Measurements from ENCODE around the gene NKX6-2.
"Not testable (repeated sequence)": the region's sequence is repeated elsewhere in the genome, so short reads cannot be mapped to it uniquely, and the experiment has no call there.

The NKX6-2 gene

GRCh38 chr10:132780356-132780755 is 5.6 kb downstream of the NKX6-2 start:
- DNase-seq (ENCODE audit: low spot score), result no peak

GRCh38 chr10:132779549-132780294 is 6.2 kb downstream of the NKX6-2 start:
- DNase-seq (ENCODE audit: low spot score), result no peak

GRCh38 chr10:132777441-132777840 is 8.5 kb downstream of the NKX6-2 start:
- DNase-seq (ENCODE audit: low spot score), result no peak

- DNase-seq (ENCODE audit: low spot score), result no peak
Measured at GRCh38 chr10:132776821-132777220, 9.1 kb downstream of the NKX6-2 start.

GRCh38 chr10:132776186-132776585 is 9.8 kb downstream of the NKX6-2 start:
- no peak for DNase-seq (ENCODE audit: low spot score)

GRCh38 chr10:132774902-132775863 is 10.8 kb downstream of the NKX6-2 start:
- peak; percentile 15 for DNase-seq (ENCODE audit: low spot score)

- DNase-seq (ENCODE audit: low spot score), result no peak
Measured at GRCh38 chr10:132774181-132774901, 11.6 kb downstream of the NKX6-2 start.

GRCh38 chr10:132772816-132773215 is 13.1 kb downstream of the NKX6-2 start:
- DNase-seq (ENCODE audit: low spot score), result not testable (repeated sequence)

- no peak for DNase-seq (ENCODE audit: low spot score)
Measured at GRCh38 chr10:132770061-132771021, 15.6 kb downstream of the NKX6-2 start.

- DNase-seq (ENCODE audit: low spot score), result peak; percentile 64
Measured at GRCh38 chr10:132768346-132769248, 17.4 kb downstream of the NKX6-2 start.

GRCh38 chr10:132766291-132766690 is 19.7 kb downstream of the NKX6-2 start:
- DNase-seq (ENCODE audit: low spot score), result no peak

GRCh38 chr10:132765435-132765834 is 20.5 kb downstream of the NKX6-2 start:
- DNase-seq (ENCODE audit: low spot score), result no peak

GRCh38 chr10:132764108-132764507 is 21.8 kb downstream of the NKX6-2 start:
- no peak for DNase-seq (ENCODE audit: low spot score)

GRCh38 chr10:132763545-132763944 is 22.4 kb downstream of the NKX6-2 start:
- DNase-seq (ENCODE audit: low spot score), result no peak

- no peak for DNase-seq (ENCODE audit: low spot score)
Measured at GRCh38 chr10:132762267-132762666, 23.7 kb downstream of the NKX6-2 start.

- no peak for DNase-seq (ENCODE audit: low spot score)
Measured at GRCh38 chr10:132761395-132762060, 24.4 kb downstream of the NKX6-2 start.

- DNase-seq (ENCODE audit: low spot score), result no peak
Measured at GRCh38 chr10:132758865-132759264, 27.1 kb downstream of the NKX6-2 start.

- DNase-seq (ENCODE audit: low spot score), result no peak
Measured at GRCh38 chr10:132757171-132757570, 28.8 kb downstream of the NKX6-2 start.

GRCh38 chr10:132756591-132756990 is 29.4 kb downstream of the NKX6-2 start:
- DNase-seq (ENCODE audit: low spot score), result no peak

Data from cerebellar cortex (tissue), 1 donor.